Endothelial cell of umbilical vein (primary cell): ENCODE measurements around the gene FAM98A. TPM values are rescaled to one million over a fixed set of nuclear protein-coding genes. Genes with fewer than 3 reads are reported as not detected.

Experiments used
- BruUV-seq: library from RNA; stranded (reverse); fragments of 400-500 nt; replicated peaks from 2 replicates; lab custom pipeline; 2021; lab: Mats Ljungman, UMichigan
- CTCF ChIA-PET: fragments of 300-600, 350-600 bp; sonication (Branson Sonifier 250); formaldehyde crosslinking; loops from one replicate; lab custom pipeline; 2021; ENCODE audit warnings: antibody characterized with exemption, inconsistent platforms; lab: Charles Lee
- POLR2A ChIA-PET: fragments of 300-600, 350-600 bp; sonication (Branson Sonifier 250); formaldehyde crosslinking; loops from one replicate; lab custom pipeline; 2021; ENCODE audit warnings: antibody characterized with exemption, inconsistent platforms; lab: Charles Lee
- DNase-seq: peaks from one replicate; pipeline ENCODE4 v3.0.0-alpha.2; 2011; ENCODE audit warnings: low read depth, low spot score
- FAIRE-seq: peaks from 2 replicates; lab custom pipeline; 2011; peaks lifted over from hg19 to GRCh38; lab: Jason Lieb, UNC
- H2AFZ ChIP-seq: 2 replicates; pipeline ENCODE4 v1.6.0; 2012; ENCODE audit warnings: low read depth, low read length, control low read depth, inconsistent platforms
- H3K27ac ChIP-seq: 2 replicates; pipeline ENCODE4 v1.5.1; 2011; ENCODE audit warnings: low read depth, mild to moderate bottlenecking, control low read depth, low read length, moderate library complexity; ENCODE audit not compliant: insufficient read depth
- H3K27me3 ChIP-seq, 2 experiments: 2 replicates each; pipeline versions ENCODE4 v1.6.0 to v1.6.1; 2011; ENCODE audit warnings: low read length in 2 of 2, mixed read lengths in 1 of 2; ENCODE audit not compliant: control insufficient read depth in 2 of 2, insufficient read depth in 2 of 2
- H3K36me3 ChIP-seq, 2 experiments: 2 replicates in 1 of 2; 3 replicates in 1 of 2; pipeline ENCODE4 v1.5.1; 2011; ENCODE audit warnings: low read length in 2 of 2, mild to moderate bottlenecking in 1 of 2, moderate library complexity in 1 of 2; ENCODE audit not compliant: control insufficient read depth in 2 of 2, insufficient read depth in 2 of 2; ENCODE audit errors: extremely low read depth in 1 of 2
- H3K4me1 ChIP-seq: 3 replicates; pipeline ENCODE4 v1.5.1; 2011; ENCODE audit warnings: mild to moderate bottlenecking, low read length; ENCODE audit not compliant: control insufficient read depth, insufficient read depth; ENCODE audit errors: extremely low read depth
- H3K4me2 ChIP-seq: 2 replicates; pipeline ENCODE4 v1.6.1; 2011; ENCODE audit warnings: low read length, control low read depth, mixed read lengths; ENCODE audit not compliant: insufficient read depth
- H3K4me3 ChIP-seq, 3 experiments: fragments of 200-600 bp in 1 of 3; sonication (generic), shearing (Covaris generic) in 1 of 3; replicated peaks in 1 of 3; 2 replicates each; pipeline ENCODE4 v1.5.1; 2011 to 2016; ENCODE audit warnings: control low read depth in 3 of 3, low read length in 3 of 3, mild to moderate bottlenecking in 2 of 3, inconsistent platforms in 1 of 3, low read depth in 1 of 3, moderate library complexity in 1 of 3; ENCODE audit not compliant: insufficient read depth in 1 of 3
- H3K79me2 ChIP-seq: 2 replicates; pipeline ENCODE4 v1.6.0; 2012; ENCODE audit warnings: low read length, inconsistent platforms; ENCODE audit not compliant: control insufficient read depth, insufficient read depth
- H3K9ac ChIP-seq: replicated peaks from 2 replicates; pipeline ENCODE3; 2011; ENCODE audit warnings: low read length, control low read depth; ENCODE audit not compliant: insufficient read depth; ENCODE audit errors: extremely low read depth
- H3K9me1 ChIP-seq: replicated peaks from 3 replicates; pipeline ENCODE4 v1.6.0; 2011; ENCODE audit warnings: mild to moderate bottlenecking, low read length; ENCODE audit not compliant: control insufficient read depth, insufficient read depth; ENCODE audit errors: extremely low read depth
- H3K9me3 ChIP-seq: replicated peaks from 2 replicates; pipeline ENCODE4 v1.5.1; 2012; ENCODE audit warnings: low read length, inconsistent platforms; ENCODE audit not compliant: control insufficient read depth, insufficient read depth
- H4K20me1 ChIP-seq: replicated peaks from 2 replicates; pipeline ENCODE3; 2011; ENCODE audit warnings: mild to moderate bottlenecking, low read length; ENCODE audit not compliant: control insufficient read depth, insufficient read depth; ENCODE audit errors: extremely low read depth
- CTCF ChIP-seq, 2 donors: IDR thresholded peaks; 1 replicate in 1 of 2; 2 replicates in 1 of 2; pipeline ENCODE4 v1.5.1; 2011; ENCODE audit warnings: low read length in 2 of 2, mild to moderate bottlenecking in 2 of 2, moderate library complexity in 2 of 2, control low read depth in 1 of 2, inconsistent platforms in 1 of 2, low read depth in 1 of 2; ENCODE audit not compliant: insufficient read depth in 1 of 2; ENCODE audit errors: extremely low read depth in 1 of 2
- EZH2 ChIP-seq: IDR thresholded peaks from 2 replicates; pipeline ENCODE4 v1.6.1; 2012; ENCODE audit warnings: borderline replicate concordance, low read depth, mild to moderate bottlenecking, moderate library complexity, low read length, inconsistent platforms; ENCODE audit not compliant: severe bottlenecking
- FOS ChIP-seq: IDR thresholded peaks from 2 replicates; pipeline ENCODE4 v1.6.1; 2011; ENCODE audit warnings: mild to moderate bottlenecking, low read length, moderate library complexity, borderline replicate concordance; ENCODE audit not compliant: insufficient read depth
- GATA2 ChIP-seq: IDR thresholded peaks from 2 replicates; pipeline ENCODE4 v1.7.0; 2011; ENCODE audit warnings: low read depth, mild to moderate bottlenecking, moderate library complexity, mixed read lengths, low read length; ENCODE audit not compliant: insufficient read length, insufficient read depth
- JUN ChIP-seq: IDR thresholded peaks from 2 replicates; pipeline ENCODE4 v1.6.1; 2011; ENCODE audit warnings: borderline replicate concordance, low read depth; ENCODE audit not compliant: insufficient read length, insufficient read depth
- MAX ChIP-seq: IDR thresholded peaks from 2 replicates; pipeline ENCODE4 v1.6.1; 2011; ENCODE audit not compliant: insufficient read depth, insufficient read length
- MYC ChIP-seq: IDR thresholded peaks from one replicate; pipeline ENCODE4 v1.6.1; 2011; ENCODE audit warnings: mild to moderate bottlenecking, low read depth, low read length
- POLR2A ChIP-seq: IDR thresholded peaks from 2 replicates; pipeline ENCODE4 v1.6.1; 2012; ENCODE audit warnings: low read depth, mild to moderate bottlenecking, control low read depth, low read length
- POLR2AphosphoS5 ChIP-seq: IDR thresholded peaks from 2 replicates; pipeline ENCODE4 v1.6.1; 2012; ENCODE audit warnings: low read depth, mild to moderate bottlenecking, control low read depth, low read length, moderate library complexity; ENCODE audit not compliant: insufficient read depth
- dilution Hi-C: fragments of 300-500 bp; cut with MboI; formaldehyde crosslinking; loops from one replicate; pipeline ENCODE4 v1.15.0; 2019; ENCODE audit warnings: low sequenced_read_pairs; ENCODE audit not compliant: extremely low pct_ligation_motif_present
- intact Hi-C: fragments of 100-400 bp; cut with micrococcal nuclease; formaldehyde crosslinking; loops from one replicate; pipeline ENCODE4 v1.10.0; 2022
- polyA plus RNA-seq, 4 experiments: library from polyadenylated mRNA; depleted of rRNA in 3 of 4; stranded (reverse) in 3 of 4; unstranded in 1 of 4; fragments of >200 nt; gene quantifications; 2 replicates each; pipeline versions ENCODE4 v1.2.1 to v1.2.3, GENCODE V29; 2011 to 2012; ENCODE audit warnings: missing spikeins in 1 of 4
- total RNA-seq: library from RNA; stranded (reverse); gene quantifications from 2 replicates; pipeline ENCODE4 v1.2.3, GENCODE V29; 2021

The FAM98A gene
- total and polyA plus RNA-seq, 2 donors (not counting 3 experiments of a cell fraction or from before 2014, with no cell fraction given): 52.8 to 97.1 TPM

GRCh38 chr2:33595385-33595784 is 3.7 kb downstream of the FAM98A start:
- H3K27me3 ChIP-seq: no peaks in the 10 kb centered on the region
- H4K20me1 ChIP-seq: no peaks in the 10 kb centered on the region
- DNase-seq (no peak), FAIRE-seq (no peak)
- H3K9me3 ChIP-seq: no peaks in the 10 kb centered on the region
- H3K27ac ChIP-seq: no peak overlapping the region
- intact Hi-C loops (no loop called here), dilution Hi-C loops (no loop called here)
- H2AFZ ChIP-seq: no peak overlapping the region
- POLR2A ChIA-PET: no interaction called here
- H3K9me1 ChIP-seq: no peaks in the 10 kb centered on the region
- no peak overlapping the region for H3K4me3 ChIP-seq
- no peak overlapping the region for H3K4me2 ChIP-seq
- BruUV-seq: no TSS peak
- H3K79me2 ChIP-seq: peaks cover 44% of the 10 kb centered on the region
- peaks cover 19% of the 10 kb centered on the region for H3K4me1 ChIP-seq
- CTCF ChIA-PET: no interaction called here
- TF ChIP-seq MAX (no peak), POLR2A (no peak), EZH2 (no peak), FOS (no peak), POLR2AphosphoS5 (no peak), JUN (no peak), CTCF (IDR thresholded peaks at IDR 0.05; ENCODE audit: extremely low read depth in 1 of 2, insufficient read depth in 1 of 2, low read depth in 1 of 2, low read length in 2 of 2) (no peak), MYC (no peak), GATA2 (no peak)
- H3K9ac ChIP-seq: no peak overlapping the region
- H3K36me3 ChIP-seq: peaks cover 8 to 10% of the 10 kb centered on the region in 2 experiments
